Measurements from ENCODE around the gene DIRAS1.
"Not testable (repeated sequence)": the region's sequence is repeated elsewhere in the genome, so short reads cannot be mapped to it uniquely, and the experiment has no call there.

- not testable (repeated sequence) for TF ChIP-seq CHD1 (IDR thresholded peaks at IDR 0.05; ENCODE audit: low read depth, low read length); TAF1 (IDR thresholded peaks at IDR 0.05; ENCODE audit: low read depth, low read length); CTCF (IDR thresholded peaks at IDR 0.05; ENCODE audit: control extremely low read depth in 1 of 3, insufficient read depth in 1 of 3, low read depth in 1 of 3, low read length in 3 of 3); YY1 (IDR thresholded peaks at IDR 0.05; ENCODE audit: low read depth, low read length); FOSL1 (IDR thresholded peaks at IDR 0.05; ENCODE audit: insufficient read depth, low read depth, low read length); RAD21 (IDR thresholded peaks at IDR 0.05 in 1 of 2, conservative IDR thresholded peaks at IDR 0.05 in 1 of 2; ENCODE audit: low read depth in 2 of 2, low read length in 2 of 2); EP300 (IDR thresholded peaks at IDR 0.05; ENCODE audit: borderline replicate concordance in 1 of 2, low read depth in 2 of 2, low read length in 2 of 2); CHD2 (IDR thresholded peaks at IDR 0.05; ENCODE audit: low read length); SP1 (IDR thresholded peaks at IDR 0.05; ENCODE audit: low read depth, low read length); POLR2AphosphoS5 (IDR thresholded peaks at IDR 0.05; ENCODE audit: low read depth, low read length); SUZ12 (IDR thresholded peaks at IDR 0.05; ENCODE audit: low read length); MAX (IDR thresholded peaks at IDR 0.05)
- TF ChIP-seq, protein P1, sequence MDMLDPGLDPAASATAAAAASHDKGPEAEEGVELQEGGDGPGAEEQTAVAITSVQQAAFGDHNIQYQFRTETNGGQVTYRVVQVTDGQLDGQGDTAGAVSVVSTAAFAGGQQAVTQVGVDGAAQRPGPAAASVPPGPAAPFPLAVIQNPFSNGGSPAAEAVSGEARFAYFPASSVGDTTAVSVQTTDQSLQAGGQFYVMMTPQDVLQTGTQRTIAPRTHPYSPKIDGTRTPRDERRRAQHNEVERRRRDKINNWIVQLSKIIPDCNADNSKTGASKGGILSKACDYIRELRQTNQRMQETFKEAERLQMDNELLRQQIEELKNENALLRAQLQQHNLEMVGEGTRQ (IDR thresholded peaks at IDR 0.05; ENCODE audit: low read length), result not testable (repeated sequence)
- TF ChIP-seq, protein P2, sequence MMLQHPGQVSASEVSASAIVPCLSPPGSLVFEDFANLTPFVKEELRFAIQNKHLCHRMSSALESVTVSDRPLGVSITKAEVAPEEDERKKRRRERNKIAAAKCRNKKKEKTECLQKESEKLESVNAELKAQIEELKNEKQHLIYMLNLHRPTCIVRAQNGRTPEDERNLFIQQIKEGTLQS (IDR thresholded peaks at IDR 0.05; ENCODE audit: insufficient read depth, low read depth, low read length), result not testable (repeated sequence)
Measured at GRCh38 chr19:2714102-2714501, 7.1 kb downstream of the DIRAS1 start.

Measured in H1 (cell line).